RCC 7860 (cell line): Measurements from ENCODE around the gene TMEM183A.

Experiments used
- DNase-seq: peaks from one replicate; pipeline ENCODE4 v3.0.0-alpha.2; 2015; ENCODE audit warnings: low spot score
- FAIRE-seq: peaks from 2 replicates; lab custom pipeline; 2012; peaks lifted over from hg19 to GRCh38; lab: Jason Lieb, UNC

The TMEM183A gene

GRCh38 chr1:203063287-203063686, 56.1 kb downstream of the TMEM183A start:
- DNase-seq (no peak), FAIRE-seq (no peak)

- no peak for DNase-seq
- FAIRE-seq = no peak
Observed at GRCh38 chr1:203065191-203065590, 58.0 kb downstream of the TMEM183A start.

DNA sequence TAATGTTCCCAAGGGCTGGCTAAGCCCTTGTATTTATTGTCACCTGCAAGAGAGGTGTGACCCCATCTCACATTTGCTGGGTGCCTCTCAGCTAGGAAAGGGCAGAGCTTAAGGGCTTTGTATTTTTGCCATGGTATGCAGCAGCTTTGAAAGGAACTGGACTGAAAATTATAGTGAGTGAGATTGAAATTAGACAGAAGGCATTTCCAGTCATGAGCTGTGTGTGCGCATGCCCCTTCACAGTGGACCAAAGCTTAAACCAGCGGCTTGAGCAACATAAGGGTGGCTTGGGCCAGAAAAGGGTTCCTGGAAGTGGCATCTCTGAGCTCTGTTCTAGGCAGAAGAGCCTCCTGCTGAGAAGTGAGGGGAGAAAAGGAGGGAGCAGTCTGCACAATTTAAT, 58.8 kb downstream of the TMEM183A start:
- FAIRE-seq (no peak), DNase-seq (no peak)

DNA sequence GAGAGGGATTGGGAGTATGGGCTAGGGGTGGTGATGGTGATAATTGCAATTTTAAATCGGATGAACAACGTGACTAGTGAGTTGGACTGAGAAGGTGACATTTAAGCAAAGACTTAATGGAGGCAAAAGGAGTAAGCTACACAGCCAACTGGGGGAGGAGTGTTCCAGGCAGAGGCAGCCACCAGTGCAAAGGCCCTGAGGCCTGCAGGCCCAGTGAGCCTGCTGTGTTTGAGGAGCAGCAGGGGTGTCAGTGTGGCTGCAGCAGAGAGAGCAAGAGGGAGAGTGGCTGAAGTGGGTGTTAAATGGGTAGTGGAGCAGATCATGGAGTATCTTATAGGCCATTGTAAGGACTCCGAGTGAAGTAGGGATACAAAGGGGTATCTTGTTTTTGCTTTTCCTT, 59.8 kb downstream of the TMEM183A start:
- DNase-seq = no peak
- FAIRE-seq = no peak

- DNase-seq = no peak
- FAIRE-seq = no peak
Observed at GRCh38 chr1:203069030-203069747, 62.0 kb downstream of the TMEM183A start.

DNA sequence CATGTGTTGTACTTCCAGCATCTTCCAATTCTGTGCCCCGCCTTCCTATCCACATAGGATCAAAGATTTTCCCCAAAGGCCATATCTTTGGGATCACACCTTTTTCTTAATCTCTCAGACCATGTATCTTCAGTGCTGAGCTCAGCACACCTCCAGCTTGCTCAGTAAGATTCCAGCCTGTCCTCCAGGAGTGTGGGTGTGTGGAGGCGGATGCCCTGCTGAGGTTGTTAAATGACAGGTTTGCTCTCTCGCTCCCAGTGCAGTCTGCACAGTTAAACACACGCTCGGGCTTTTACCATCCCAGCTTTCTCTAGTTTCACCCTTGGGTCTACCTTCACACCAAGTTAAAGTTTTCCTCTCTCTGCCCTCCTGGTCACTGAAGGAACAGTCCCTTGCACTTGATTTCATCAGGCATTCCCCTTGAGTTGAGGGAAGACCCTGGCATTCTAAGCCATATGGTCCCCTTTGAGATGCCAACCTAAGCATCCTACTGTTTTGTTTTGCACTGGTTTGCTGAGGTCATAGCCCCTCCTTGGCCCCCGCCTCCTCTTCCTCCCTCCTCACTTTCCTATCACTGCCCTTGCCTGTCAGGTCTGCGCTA, 64.9 kb downstream of the TMEM183A start:
- DNase-seq (no peak), FAIRE-seq (no peak)

DNA sequence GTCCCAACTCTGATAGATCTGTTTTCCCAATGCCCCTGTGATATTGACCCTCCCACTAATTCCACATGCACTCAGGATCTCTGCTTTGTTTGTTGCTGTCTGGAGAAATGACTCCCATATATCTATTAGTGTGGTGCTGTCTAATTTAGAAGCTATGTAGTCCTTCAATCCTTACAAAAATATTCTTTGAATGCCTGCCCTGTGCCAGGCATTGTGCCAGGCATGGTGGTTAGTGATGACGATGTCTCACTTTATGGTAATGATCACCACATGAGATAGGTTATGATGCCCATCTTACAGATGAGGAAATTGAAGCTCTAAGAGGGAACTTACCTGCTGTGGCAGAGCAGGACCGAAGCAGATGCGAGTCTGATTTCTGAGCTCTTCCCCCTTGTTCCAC, 65.7 kb downstream of the TMEM183A start:
- FAIRE-seq (no peak), DNase-seq (no peak)

GRCh38 chr1:203073469-203073868, 66.3 kb downstream of the TMEM183A start:
- FAIRE-seq = no peak
- no peak for DNase-seq
